H1 (cell line): ENCODE results near the gene ACADVL. TPM values are rescaled to one million over a fixed set of nuclear protein-coding genes. Genes with fewer than 3 reads are reported as not detected.

ENCODE experiments used
- JUND ChIP-seq: IDR thresholded peaks from 2 replicates; pipeline ENCODE4 v1.6.1; 2011; ENCODE audit warnings: mild to moderate bottlenecking, improper control_type of control experiment, low read length
- polyA plus RNA-seq, 7 experiments: library from polyadenylated mRNA; depleted of rRNA in 3 of 7; stranded (reverse) in 5 of 7; unstranded in 2 of 7; fragments of >200 nt in 5 of 7; fragments of 200-250 nt in 2 of 7; gene quantifications; 1 replicate in 5 of 7; 2 replicates in 1 of 7; 4 replicates in 1 of 7; pipeline versions ENCODE4 v1.2.1 to v1.2.3, GENCODE V29; 2011 to 2013; ENCODE audit warnings: missing spikeins in 2 of 7, mixed read lengths in 2 of 7
- total RNA-seq: library from RNA; stranded (reverse); fragmentation: NEBNext Ultra II Directional; extraction: Animal tissue kit (Norgen Biotek cat#: 25700); gene quantifications from 2 replicates; pipeline ENCODE4 v1.2.1, GENCODE V29; 2021
- TF ChIP-seq, protein P1 (sequence below): fragments of 300-600 bp; sonication (generic); IDR thresholded peaks from 2 replicates; pipeline ENCODE4 v1.7.1; 2012; ENCODE audit warnings: low read length, moderate library complexity, mild to moderate bottlenecking, inconsistent platforms; ENCODE audit not compliant: insufficient replicate concordance

ACADVL gene
- total and polyA plus RNA-seq, 2 of the 8 experiments (the other 6 are each of a cell fraction or from before 2014, with no cell fraction given) = 181 to 231 TPM

- TF ChIP-seq, protein P1, sequence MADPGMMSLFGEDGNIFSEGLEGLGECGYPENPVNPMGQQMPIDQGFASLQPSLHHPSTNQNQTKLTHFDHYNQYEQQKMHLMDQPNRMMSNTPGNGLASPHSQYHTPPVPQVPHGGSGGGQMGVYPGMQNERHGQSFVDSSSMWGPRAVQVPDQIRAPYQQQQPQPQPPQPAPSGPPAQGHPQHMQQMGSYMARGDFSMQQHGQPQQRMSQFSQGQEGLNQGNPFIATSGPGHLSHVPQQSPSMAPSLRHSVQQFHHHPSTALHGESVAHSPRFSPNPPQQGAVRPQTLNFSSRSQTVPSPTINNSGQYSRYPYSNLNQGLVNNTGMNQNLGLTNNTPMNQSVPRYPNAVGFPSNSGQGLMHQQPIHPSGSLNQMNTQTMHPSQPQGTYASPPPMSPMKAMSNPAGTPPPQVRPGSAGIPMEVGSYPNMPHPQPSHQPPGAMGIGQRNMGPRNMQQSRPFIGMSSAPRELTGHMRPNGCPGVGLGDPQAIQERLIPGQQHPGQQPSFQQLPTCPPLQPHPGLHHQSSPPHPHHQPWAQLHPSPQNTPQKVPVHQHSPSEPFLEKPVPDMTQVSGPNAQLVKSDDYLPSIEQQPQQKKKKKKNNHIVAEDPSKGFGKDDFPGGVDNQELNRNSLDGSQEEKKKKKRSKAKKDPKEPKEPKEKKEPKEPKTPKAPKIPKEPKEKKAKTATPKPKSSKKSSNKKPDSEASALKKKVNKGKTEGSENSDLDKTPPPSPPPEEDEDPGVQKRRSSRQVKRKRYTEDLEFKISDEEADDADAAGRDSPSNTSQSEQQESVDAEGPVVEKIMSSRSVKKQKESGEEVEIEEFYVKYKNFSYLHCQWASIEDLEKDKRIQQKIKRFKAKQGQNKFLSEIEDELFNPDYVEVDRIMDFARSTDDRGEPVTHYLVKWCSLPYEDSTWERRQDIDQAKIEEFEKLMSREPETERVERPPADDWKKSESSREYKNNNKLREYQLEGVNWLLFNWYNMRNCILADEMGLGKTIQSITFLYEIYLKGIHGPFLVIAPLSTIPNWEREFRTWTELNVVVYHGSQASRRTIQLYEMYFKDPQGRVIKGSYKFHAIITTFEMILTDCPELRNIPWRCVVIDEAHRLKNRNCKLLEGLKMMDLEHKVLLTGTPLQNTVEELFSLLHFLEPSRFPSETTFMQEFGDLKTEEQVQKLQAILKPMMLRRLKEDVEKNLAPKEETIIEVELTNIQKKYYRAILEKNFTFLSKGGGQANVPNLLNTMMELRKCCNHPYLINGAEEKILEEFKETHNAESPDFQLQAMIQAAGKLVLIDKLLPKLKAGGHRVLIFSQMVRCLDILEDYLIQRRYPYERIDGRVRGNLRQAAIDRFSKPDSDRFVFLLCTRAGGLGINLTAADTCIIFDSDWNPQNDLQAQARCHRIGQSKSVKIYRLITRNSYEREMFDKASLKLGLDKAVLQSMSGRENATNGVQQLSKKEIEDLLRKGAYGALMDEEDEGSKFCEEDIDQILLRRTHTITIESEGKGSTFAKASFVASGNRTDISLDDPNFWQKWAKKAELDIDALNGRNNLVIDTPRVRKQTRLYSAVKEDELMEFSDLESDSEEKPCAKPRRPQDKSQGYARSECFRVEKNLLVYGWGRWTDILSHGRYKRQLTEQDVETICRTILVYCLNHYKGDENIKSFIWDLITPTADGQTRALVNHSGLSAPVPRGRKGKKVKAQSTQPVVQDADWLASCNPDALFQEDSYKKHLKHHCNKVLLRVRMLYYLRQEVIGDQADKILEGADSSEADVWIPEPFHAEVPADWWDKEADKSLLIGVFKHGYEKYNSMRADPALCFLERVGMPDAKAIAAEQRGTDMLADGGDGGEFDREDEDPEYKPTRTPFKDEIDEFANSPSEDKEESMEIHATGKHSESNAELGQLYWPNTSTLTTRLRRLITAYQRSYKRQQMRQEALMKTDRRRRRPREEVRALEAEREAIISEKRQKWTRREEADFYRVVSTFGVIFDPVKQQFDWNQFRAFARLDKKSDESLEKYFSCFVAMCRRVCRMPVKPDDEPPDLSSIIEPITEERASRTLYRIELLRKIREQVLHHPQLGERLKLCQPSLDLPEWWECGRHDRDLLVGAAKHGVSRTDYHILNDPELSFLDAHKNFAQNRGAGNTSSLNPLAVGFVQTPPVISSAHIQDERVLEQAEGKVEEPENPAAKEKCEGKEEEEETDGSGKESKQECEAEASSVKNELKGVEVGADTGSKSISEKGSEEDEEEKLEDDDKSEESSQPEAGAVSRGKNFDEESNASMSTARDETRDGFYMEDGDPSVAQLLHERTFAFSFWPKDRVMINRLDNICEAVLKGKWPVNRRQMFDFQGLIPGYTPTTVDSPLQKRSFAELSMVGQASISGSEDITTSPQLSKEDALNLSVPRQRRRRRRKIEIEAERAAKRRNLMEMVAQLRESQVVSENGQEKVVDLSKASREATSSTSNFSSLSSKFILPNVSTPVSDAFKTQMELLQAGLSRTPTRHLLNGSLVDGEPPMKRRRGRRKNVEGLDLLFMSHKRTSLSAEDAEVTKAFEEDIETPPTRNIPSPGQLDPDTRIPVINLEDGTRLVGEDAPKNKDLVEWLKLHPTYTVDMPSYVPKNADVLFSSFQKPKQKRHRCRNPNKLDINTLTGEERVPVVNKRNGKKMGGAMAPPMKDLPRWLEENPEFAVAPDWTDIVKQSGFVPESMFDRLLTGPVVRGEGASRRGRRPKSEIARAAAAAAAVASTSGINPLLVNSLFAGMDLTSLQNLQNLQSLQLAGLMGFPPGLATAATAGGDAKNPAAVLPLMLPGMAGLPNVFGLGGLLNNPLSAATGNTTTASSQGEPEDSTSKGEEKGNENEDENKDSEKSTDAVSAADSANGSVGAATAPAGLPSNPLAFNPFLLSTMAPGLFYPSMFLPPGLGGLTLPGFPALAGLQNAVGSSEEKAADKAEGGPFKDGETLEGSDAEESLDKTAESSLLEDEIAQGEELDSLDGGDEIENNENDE = no peak
- TF ChIP-seq JUND = 0 out of 2 replicates have a peak, but pooled peaks have one; percentile 21
Observed at GRCh38 chr17:7204828-7205461, 14.8 kb upstream of the ACADVL start (continued).
